ENCODE measurements around the gene SEMA3D. TPM values are rescaled to one million over a fixed set of nuclear protein-coding genes. Genes with fewer than 3 reads are reported as not detected.

SEMA3D gene
- total RNA-seq, 1 donor from 2014 or later: 25.1 TPM

DNA sequence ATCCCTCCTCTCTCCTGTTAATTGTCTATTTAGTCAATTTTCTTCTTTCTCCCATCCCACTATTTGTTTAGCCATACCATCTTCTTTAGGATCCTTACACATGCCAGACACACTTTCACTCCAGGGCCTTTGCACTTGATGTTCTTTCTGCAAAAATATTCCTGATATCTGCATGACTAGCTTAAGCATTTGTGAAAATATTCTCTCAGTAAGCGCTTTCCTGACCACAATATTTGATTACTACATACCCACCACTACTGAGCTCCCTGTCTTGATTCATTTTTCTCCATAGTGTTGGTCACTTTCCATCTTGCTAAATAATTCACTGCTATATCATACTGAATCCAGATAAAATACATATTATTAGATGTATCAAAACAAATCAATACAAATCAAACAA lies 75.1 kb downstream of the SEMA3D start:
- H3K27me3 ChIP-seq (ENCODE audit: control insufficient read depth in 3 of 3, insufficient read depth in 3 of 3, low read length in 3 of 3): no peaks in the 10 kb centered on the region
- no peaks in the 10 kb centered on the region for H3K36me3 ChIP-seq (ENCODE audit: control insufficient read depth in 3 of 3, insufficient read depth in 3 of 3, low read length in 3 of 3)
- H3K9ac ChIP-seq (ENCODE audit: low read depth in 1 of 3, low read length in 3 of 3): no peak overlapping the region
- H3K4me1 ChIP-seq (ENCODE audit: control insufficient read depth in 3 of 3, insufficient read depth in 3 of 3, low read length in 3 of 3): no peaks in the 10 kb centered on the region
- H3K27ac ChIP-seq (ENCODE audit: low read depth, low read length): no peak overlapping the region
- no peak overlapping the region for H3K4me3 ChIP-seq (ENCODE audit: low read length in 3 of 3)
- no peaks in the 10 kb centered on the region for H3K9me3 ChIP-seq (ENCODE audit: control insufficient read depth in 3 of 3, low read length in 3 of 3)

DNA sequence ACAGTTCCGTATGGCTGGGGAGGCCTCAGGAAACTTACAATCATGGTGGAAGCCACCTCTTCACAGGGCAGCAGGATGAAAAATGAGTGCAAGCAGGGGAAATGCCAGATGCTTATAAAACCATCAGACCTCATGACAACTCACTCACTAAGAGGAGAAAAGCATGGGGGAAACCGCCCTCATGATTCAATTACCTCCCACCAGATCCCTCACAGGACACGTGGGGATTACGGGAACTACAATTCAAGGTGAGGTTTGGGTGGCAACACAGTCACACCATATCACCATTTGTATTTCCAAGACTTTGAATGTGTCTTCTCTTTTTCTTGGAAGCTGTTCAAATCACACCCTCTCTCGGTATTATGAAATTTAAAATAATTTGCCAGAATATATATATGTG lies 80.1 kb downstream of the SEMA3D start:
- no peaks in the 10 kb centered on the region for H3K36me3 ChIP-seq (ENCODE audit: control insufficient read depth in 3 of 3, insufficient read depth in 3 of 3, low read length in 3 of 3)
- no peak overlapping the region for H3K27ac ChIP-seq (ENCODE audit: low read depth, low read length)
- no peak overlapping the region for H3K9ac ChIP-seq (ENCODE audit: low read depth in 1 of 3, low read length in 3 of 3)
- H3K4me1 ChIP-seq (ENCODE audit: control insufficient read depth in 3 of 3, insufficient read depth in 3 of 3, low read length in 3 of 3): peaks cover 0 to 4% (median 0%) of the 10 kb centered on the region in 3 donors
- no peak overlapping the region for H3K4me3 ChIP-seq (ENCODE audit: low read length in 3 of 3)
- H3K9me3 ChIP-seq (ENCODE audit: control insufficient read depth in 3 of 3, low read length in 3 of 3): no peaks in the 10 kb centered on the region
- H3K27me3 ChIP-seq (ENCODE audit: control insufficient read depth in 3 of 3, insufficient read depth in 3 of 3, low read length in 3 of 3): no peaks in the 10 kb centered on the region

DNA sequence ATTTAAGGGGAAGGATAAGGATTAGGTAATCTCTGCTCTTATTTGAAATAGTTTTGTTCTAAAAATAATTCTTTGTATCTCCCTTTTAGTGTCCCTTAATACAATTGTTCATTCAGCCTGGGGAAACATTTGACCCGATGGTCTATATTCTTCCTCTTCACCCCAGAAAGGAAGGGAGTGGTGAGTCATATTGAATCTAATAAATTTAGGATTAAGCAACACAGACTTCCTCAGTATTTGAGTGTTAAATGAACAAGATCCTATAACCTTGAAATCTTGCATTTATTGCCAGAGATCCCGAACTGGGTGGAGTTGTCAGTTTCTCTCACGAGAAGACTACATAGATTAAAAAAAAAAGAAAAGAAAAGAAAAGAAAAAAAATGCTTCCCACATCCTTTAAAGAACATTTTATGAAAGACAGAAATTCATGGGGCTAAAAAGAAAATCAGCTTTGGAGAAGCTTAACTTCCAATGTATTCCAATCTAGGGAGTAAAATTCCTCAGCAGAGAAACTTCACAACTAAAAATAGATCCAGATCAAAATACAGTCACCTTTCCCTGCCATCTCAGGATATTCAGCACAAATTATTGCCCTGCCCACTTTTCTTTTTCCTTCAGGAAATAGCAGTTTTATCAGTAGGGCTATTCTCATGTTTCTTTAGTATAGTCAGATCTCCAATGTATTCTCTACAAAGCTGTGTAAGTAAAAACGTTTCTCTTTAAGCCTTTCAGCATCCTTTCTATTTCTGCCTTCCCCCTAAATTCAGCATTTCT lies 82.2 kb downstream of the SEMA3D start:
- Histone ChIP-seq H3K4me3 (ENCODE audit: low read length in 3 of 3) (no peak overlapping the region), H3K9ac (ENCODE audit: low read depth in 1 of 3, low read length in 3 of 3) (no peak overlapping the region), H3K36me3 (ENCODE audit: control insufficient read depth in 3 of 3, insufficient read depth in 3 of 3, low read length in 3 of 3) (no peaks in the 10 kb centered on the region), H3K9me3 (ENCODE audit: control insufficient read depth in 3 of 3, low read length in 3 of 3) (no peaks in the 10 kb centered on the region), H3K4me1 (ENCODE audit: control insufficient read depth in 3 of 3, insufficient read depth in 3 of 3, low read length in 3 of 3) (peaks cover 0 to 4% (median 0%) of the 10 kb centered on the region in 3 donors), H3K27ac (ENCODE audit: low read depth, low read length) (no peak overlapping the region), H3K27me3 (ENCODE audit: control insufficient read depth in 3 of 3, insufficient read depth in 3 of 3, low read length in 3 of 3) (no peaks in the 10 kb centered on the region)

DNA sequence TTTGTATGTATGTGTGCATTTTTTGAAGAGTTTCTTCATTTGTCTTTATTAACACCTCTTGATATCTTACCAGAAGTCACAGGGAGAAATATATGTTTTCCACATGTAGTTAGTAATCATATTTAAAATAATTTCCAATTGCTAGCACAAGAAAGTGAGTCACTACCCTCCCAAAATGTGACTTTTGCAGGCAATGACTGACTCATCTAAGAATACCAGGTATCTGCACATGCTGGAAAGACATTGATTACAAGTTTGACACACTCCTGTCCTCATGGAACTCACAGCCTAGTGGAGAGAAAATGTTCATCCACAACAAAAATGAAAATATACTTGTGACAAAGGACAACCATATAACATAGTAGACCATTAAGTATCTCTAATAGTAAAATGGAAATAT lies 82.9 kb downstream of the SEMA3D start:
- no peak overlapping the region for H3K27ac ChIP-seq (ENCODE audit: low read depth, low read length)
- no peak overlapping the region for H3K9ac ChIP-seq (ENCODE audit: low read depth in 1 of 3, low read length in 3 of 3)
- no peaks in the 10 kb centered on the region for H3K9me3 ChIP-seq (ENCODE audit: control insufficient read depth in 3 of 3, low read length in 3 of 3)

DNA sequence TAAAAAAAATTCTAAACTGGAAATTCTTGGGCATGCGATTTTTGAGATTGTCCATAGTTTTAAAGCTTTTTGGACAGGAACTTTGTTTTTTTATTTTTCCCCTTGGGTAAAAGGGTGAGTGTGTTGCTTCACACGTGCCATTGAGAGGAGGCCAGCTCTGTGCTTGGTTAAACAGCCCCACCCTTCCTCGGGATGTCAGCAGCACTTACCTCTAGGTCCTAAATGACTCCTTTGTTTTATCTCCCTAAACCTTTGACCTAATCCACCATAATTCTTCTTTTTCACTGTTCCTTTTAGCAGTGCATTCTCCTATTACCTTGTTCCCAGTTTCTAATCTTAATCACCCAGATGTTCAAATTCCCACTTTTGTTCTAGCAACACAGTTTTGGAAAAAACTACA lies 83.5 kb downstream of the SEMA3D start:
- H3K4me1 ChIP-seq (ENCODE audit: control insufficient read depth in 3 of 3, insufficient read depth in 3 of 3, low read length in 3 of 3): peaks cover 0 to 4% (median 0%) of the 10 kb centered on the region in 3 donors
- no peak overlapping the region for H3K9ac ChIP-seq (ENCODE audit: low read depth in 1 of 3, low read length in 3 of 3)
- H3K36me3 ChIP-seq (ENCODE audit: control insufficient read depth in 3 of 3, insufficient read depth in 3 of 3, low read length in 3 of 3): no peaks in the 10 kb centered on the region
- no peak overlapping the region for H3K27ac ChIP-seq (ENCODE audit: low read depth, low read length)
- H3K4me3 ChIP-seq (ENCODE audit: low read length in 3 of 3): no peak overlapping the region
- no peaks in the 10 kb centered on the region for H3K9me3 ChIP-seq (ENCODE audit: control insufficient read depth in 3 of 3, low read length in 3 of 3)
- H3K27me3 ChIP-seq (ENCODE audit: control insufficient read depth in 3 of 3, insufficient read depth in 3 of 3, low read length in 3 of 3): no peaks in the 10 kb centered on the region

More for the DNA sequence above, 82.9 kb downstream of the SEMA3D start:
- no peak overlapping the region for H3K4me3 ChIP-seq (ENCODE audit: low read length in 3 of 3)
- H3K4me1 ChIP-seq (ENCODE audit: control insufficient read depth in 3 of 3, insufficient read depth in 3 of 3, low read length in 3 of 3): peaks cover 0 to 4% (median 0%) of the 10 kb centered on the region in 3 donors
- no peaks in the 10 kb centered on the region for H3K36me3 ChIP-seq (ENCODE audit: control insufficient read depth in 3 of 3, insufficient read depth in 3 of 3, low read length in 3 of 3)
- H3K27me3 ChIP-seq (ENCODE audit: control insufficient read depth in 3 of 3, insufficient read depth in 3 of 3, low read length in 3 of 3): no peaks in the 10 kb centered on the region

DNA sequence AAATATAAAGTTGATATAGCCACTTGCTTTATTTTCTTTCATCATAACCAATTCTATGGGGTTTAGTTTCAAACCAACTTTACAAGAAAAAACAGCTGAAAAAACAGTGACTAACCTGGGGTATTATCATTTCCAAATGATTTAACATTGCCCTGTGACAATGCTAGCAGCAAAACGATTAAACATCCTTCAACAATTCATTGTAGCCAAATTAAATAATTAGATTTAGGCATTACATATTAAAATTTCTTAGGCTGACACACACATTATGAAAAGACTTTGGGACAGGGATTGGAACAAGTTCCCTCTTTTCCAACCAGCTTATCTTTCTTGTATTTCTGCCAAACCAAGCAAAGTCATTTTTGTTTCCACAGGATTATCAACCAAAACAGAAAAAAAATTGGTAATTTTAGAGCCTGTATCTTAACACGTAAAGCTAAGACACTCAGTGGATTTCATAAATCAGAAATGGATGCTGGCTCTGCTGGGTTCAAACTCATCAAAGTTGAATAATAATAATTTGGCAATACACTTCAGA lies 84.0 kb downstream of the SEMA3D start:
- Histone ChIP-seq H3K4me1 (ENCODE audit: control insufficient read depth in 3 of 3, insufficient read depth in 3 of 3, low read length in 3 of 3) (peaks cover 0 to 4% (median 0%) of the 10 kb centered on the region in 3 donors), H3K36me3 (ENCODE audit: control insufficient read depth in 3 of 3, insufficient read depth in 3 of 3, low read length in 3 of 3) (no peaks in the 10 kb centered on the region), H3K27ac (ENCODE audit: low read depth, low read length) (no peak overlapping the region), H3K27me3 (ENCODE audit: control insufficient read depth in 3 of 3, insufficient read depth in 3 of 3, low read length in 3 of 3) (no peaks in the 10 kb centered on the region), H3K9me3 (ENCODE audit: control insufficient read depth in 3 of 3, low read length in 3 of 3) (no peaks in the 10 kb centered on the region), H3K9ac (ENCODE audit: low read depth in 1 of 3, low read length in 3 of 3) (no peak overlapping the region), H3K4me3 (ENCODE audit: low read length in 3 of 3) (no peak overlapping the region)

DNA sequence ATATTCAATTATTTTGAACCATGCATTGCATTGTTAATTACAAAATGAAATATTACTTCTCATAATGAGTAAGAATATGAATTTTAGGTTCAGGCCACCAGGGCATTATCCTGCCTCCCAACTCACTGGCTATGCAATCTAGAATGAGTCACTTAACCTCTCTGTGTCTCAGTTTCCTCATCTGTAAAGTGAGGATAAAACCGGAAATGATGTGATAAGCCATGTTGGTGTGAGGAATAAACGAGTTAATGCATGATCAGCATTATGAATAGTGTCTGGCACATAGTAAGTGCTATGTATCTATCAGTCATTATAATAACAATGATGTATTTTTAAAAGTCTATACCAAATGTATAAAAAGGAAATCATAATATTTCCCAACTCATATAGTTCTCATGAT lies 85.5 kb downstream of the SEMA3D start:
- no peak overlapping the region for H3K27ac ChIP-seq (ENCODE audit: low read depth, low read length)
- no peaks in the 10 kb centered on the region for H3K27me3 ChIP-seq (ENCODE audit: control insufficient read depth in 3 of 3, insufficient read depth in 3 of 3, low read length in 3 of 3)
- no peaks in the 10 kb centered on the region for H3K9me3 ChIP-seq (ENCODE audit: control insufficient read depth in 3 of 3, low read length in 3 of 3)
- H3K9ac ChIP-seq (ENCODE audit: low read depth in 1 of 3, low read length in 3 of 3): no peak overlapping the region
- no peaks in the 10 kb centered on the region for H3K36me3 ChIP-seq (ENCODE audit: control insufficient read depth in 3 of 3, insufficient read depth in 3 of 3, low read length in 3 of 3)
- H3K4me1 ChIP-seq (ENCODE audit: control insufficient read depth in 3 of 3, insufficient read depth in 3 of 3, low read length in 3 of 3): peaks cover 0 to 4% (median 0%) of the 10 kb centered on the region in 3 donors
- no peak overlapping the region for H3K4me3 ChIP-seq (ENCODE audit: low read length in 3 of 3)

DNA sequence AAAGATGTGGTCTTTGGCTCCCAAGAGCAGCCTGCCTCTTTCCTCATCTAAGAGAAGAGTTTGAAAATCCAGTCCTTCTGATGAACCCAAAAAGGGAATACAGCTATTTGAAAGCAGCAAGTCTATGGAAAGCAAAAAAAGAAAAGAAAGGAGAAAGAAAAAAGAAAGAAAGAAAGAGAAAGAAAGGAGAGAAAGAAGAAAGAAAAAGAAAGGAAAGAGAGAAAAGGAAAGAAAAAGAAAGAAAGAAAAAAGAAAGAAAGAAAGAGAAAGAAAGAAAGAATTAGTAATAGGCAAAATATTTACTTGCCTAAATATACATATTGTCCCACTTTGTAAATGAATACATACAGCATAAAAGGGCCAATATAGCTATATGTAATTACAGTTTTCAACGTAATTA lies 89.0 kb downstream of the SEMA3D start:
- no peaks in the 10 kb centered on the region for H3K36me3 ChIP-seq (ENCODE audit: control insufficient read depth in 3 of 3, insufficient read depth in 3 of 3, low read length in 3 of 3)
- H3K27me3 ChIP-seq (ENCODE audit: control insufficient read depth in 3 of 3, insufficient read depth in 3 of 3, low read length in 3 of 3): no peaks in the 10 kb centered on the region
- no peak overlapping the region for H3K27ac ChIP-seq (ENCODE audit: low read depth, low read length)
- H3K4me3 ChIP-seq (ENCODE audit: low read length in 3 of 3): no peak overlapping the region
- H3K4me1 ChIP-seq (ENCODE audit: control insufficient read depth in 3 of 3, insufficient read depth in 3 of 3, low read length in 3 of 3): no peaks in the 10 kb centered on the region
- H3K9ac ChIP-seq (ENCODE audit: low read depth in 1 of 3, low read length in 3 of 3): no peak overlapping the region
- no peaks in the 10 kb centered on the region for H3K9me3 ChIP-seq (ENCODE audit: control insufficient read depth in 3 of 3, low read length in 3 of 3)

DNA sequence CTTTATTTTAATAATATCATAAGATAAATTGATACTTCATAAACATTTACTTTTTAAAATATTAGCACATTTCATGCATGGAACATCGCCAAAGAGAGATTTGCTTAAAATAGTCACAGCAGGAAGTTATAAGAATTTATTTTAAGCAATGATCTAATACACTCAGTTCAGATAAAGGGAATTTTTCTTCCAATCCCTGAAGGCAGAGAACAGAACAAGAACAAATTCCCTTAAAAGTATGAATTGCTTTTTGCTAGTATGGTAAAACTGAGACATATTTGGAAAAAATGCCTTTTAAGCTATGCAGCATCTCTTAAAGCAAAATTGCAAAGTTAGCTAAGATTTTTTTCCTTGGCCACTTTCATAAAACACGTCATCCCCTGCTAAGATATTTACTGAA lies 91.0 kb downstream of the SEMA3D start:
- Histone ChIP-seq H3K4me3 (ENCODE audit: low read length in 3 of 3) (no peak overlapping the region), H3K9me3 (ENCODE audit: control insufficient read depth in 3 of 3, low read length in 3 of 3) (no peaks in the 10 kb centered on the region), H3K9ac (ENCODE audit: low read depth in 1 of 3, low read length in 3 of 3) (no peak overlapping the region), H3K27ac (ENCODE audit: low read depth, low read length) (no peak overlapping the region), H3K4me1 (ENCODE audit: control insufficient read depth in 3 of 3, insufficient read depth in 3 of 3, low read length in 3 of 3) (no peaks in the 10 kb centered on the region), H3K27me3 (ENCODE audit: control insufficient read depth in 3 of 3, insufficient read depth in 3 of 3, low read length in 3 of 3) (no peaks in the 10 kb centered on the region), H3K36me3 (ENCODE audit: control insufficient read depth in 3 of 3, insufficient read depth in 3 of 3, low read length in 3 of 3) (no peaks in the 10 kb centered on the region)

DNA sequence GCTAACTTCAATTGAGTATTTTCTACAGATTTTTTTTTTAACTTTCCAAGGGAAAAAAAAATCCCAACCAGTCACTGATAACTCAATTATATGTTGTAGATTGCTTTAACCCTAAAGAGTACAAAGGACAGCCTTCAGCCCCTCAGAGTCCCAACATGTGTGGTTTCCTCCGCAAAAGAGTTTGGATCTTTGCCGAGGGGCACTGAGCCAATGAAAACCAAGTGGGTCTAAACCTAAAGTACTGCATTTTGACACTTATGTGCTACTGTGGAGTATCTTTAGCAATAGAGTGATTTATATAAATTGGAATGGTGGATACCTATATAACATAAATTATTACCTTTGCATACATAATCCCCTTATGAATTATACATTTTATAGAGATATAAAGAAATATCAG lies 91.5 kb downstream of the SEMA3D start:
- Histone ChIP-seq H3K9ac (ENCODE audit: low read depth in 1 of 3, low read length in 3 of 3) (no peak overlapping the region), H3K9me3 (ENCODE audit: control insufficient read depth in 3 of 3, low read length in 3 of 3) (no peaks in the 10 kb centered on the region), H3K4me1 (ENCODE audit: control insufficient read depth in 3 of 3, insufficient read depth in 3 of 3, low read length in 3 of 3) (no peaks in the 10 kb centered on the region), H3K27ac (ENCODE audit: low read depth, low read length) (no peak overlapping the region), H3K27me3 (ENCODE audit: control insufficient read depth in 3 of 3, insufficient read depth in 3 of 3, low read length in 3 of 3) (no peaks in the 10 kb centered on the region), H3K4me3 (ENCODE audit: low read length in 3 of 3) (no peak overlapping the region), H3K36me3 (ENCODE audit: control insufficient read depth in 3 of 3, insufficient read depth in 3 of 3, low read length in 3 of 3) (no peaks in the 10 kb centered on the region)

All from skeletal muscle tissue (tissue), 4 donors.